GM20000 (cell line): Measurements from ENCODE around the gene NINL.
"Not testable (repeated sequence)": the region's sequence is repeated elsewhere in the genome, so short reads cannot be mapped to it uniquely, and the experiment has no call there.

Experiments
- DNase-seq: peaks from one replicate; pipeline ENCODE4 v3.0.0; 2012; ENCODE audit warnings: low spot score
- CTCF ChIP-seq: IDR thresholded peaks from 2 replicates; pipeline ENCODE4 v1.5.1; 2012; ENCODE audit warnings: mild to moderate bottlenecking, control low read depth; ENCODE audit errors: extremely low read depth, missing control alignments

Gene NINL

GRCh38 chr20:25604611-25605010 lies 19.3 kb upstream of the NINL start:
- TF ChIP-seq CTCF = no peak
- no peak for DNase-seq

- not testable (repeated sequence) for DNase-seq
These were observed 17.6 kb upstream of the NINL start for GRCh38 chr20:25602914-25603309.

DNA sequence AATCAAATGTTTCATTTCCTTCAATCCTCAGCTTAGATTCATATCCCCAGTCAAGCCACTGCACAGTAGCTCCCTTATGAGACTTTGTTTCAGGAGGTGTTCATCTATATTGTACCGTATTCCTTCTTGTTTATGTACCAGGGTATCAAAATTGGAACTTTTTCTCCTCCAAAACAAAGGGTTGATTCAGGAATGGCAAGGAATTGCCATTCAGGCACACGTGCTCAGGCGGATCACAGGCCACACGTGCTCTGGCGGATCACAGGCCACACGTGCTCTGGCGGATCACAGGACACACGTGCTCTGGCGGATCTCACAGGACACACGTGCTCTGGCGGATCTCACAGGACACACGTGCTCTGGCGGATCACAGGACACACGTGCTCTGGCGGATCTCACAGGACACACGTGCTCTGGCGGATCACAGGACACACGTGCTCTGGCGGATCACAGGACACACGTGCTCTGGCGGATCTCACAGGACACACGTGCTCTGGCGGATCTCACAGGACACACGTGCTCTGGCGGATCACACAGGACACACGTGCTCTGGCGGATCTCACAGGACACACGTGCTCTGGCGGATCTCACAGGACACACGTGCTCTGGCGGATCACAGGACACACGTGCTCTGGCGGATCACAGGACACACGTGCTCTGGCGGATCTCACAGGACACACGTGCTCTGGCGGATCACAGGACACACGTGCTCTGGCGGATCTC lies 17.0 kb upstream of the NINL start:
- DNase-seq = not testable (repeated sequence)

DNA sequence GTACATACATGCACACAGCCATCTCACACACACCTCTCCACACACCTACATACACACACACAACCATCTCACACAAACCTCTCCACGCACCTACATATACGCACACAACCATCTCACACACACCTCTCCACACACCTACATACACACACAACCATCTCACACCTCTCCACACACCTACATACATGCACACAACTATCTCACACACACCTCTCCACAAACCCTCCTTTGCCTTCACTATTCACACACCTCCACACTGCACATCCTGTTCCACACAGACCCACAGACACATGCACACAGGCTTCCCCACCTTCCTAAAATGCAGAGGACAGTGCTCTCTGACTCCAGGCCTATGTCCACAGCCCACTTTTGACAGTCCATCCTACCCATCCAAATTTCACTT lies 16.3 kb upstream of the NINL start:
- TF ChIP-seq CTCF = no peak

GRCh38 chr20:25600632-25601031 lies 15.3 kb upstream of the NINL start:
- no peak for DNase-seq
- no peak for TF ChIP-seq CTCF

More for the DNA sequence above, 16.3 kb upstream of the NINL start:
- no peak for DNase-seq

- DNase-seq = no peak
- no peak for TF ChIP-seq CTCF
These were observed 7.0 kb upstream of the NINL start for GRCh38 chr20:25592135-25592852.

DNA sequence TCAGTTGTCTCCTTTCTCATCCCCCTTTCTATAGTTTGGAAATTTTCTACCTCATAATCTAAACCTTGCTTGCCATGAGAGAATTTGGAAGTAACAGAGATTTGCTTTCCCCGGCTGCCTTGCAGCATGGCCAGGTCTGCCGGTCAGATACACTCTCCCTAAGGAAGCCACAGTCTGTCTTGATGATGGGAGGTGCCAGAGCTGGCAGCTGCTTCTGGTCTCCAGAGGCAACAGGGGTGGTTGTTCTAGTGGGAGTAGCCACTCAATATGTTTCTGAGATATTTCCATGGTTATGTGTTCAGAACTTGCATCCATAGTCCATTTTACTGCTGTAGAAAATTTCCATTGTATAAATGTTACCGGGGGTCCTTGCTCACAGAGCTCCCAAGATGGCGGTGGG lies 5.4 kb upstream of the NINL start:
- not testable (repeated sequence) for DNase-seq

DNA sequence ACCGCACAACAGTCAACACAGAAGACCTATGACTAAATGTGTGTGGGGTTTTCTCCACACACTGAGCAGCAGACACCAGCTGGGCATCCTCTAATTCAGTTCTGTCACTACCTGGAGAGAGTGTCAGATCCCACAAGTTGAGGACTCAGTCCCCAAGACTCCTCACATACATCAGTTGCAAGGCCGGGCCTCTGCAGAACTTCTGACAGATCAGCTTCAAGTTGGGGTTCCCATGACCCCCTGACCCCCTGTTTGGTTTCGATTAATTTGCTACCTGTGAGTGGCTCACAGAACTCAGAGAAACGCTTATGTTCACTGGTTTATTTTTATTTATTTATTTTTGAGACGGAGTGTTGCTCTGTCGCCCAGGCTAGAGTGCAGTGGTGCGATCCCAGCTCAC lies 3.2 kb upstream of the NINL start:
- DNase-seq = no peak
- no peak for TF ChIP-seq CTCF

DNA sequence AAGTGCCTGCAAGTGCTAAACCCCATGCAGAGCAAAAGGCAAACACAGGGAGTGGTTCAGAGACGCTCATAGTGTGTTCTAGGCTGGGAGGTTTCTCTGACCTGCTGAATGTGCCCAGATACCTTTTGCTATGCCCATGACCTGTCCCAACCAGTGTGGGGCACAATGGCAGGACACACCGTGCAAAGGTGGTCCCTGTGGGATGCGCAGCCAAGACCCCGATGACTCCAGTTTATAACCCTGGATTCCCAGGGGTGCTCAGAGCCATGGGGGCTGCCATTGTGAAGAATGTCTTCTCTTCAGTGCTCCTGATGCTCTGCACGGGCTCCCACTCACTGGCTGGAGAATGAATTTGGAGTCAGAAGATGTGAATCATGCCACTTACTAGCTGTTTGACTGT lies 2.2 kb upstream of the NINL start:
- TF ChIP-seq CTCF = no peak
- DNase-seq = no peak
